ENCODE data around the gene SENP8. TPM values are rescaled to one million over a fixed set of nuclear protein-coding genes. Genes with fewer than 3 reads are reported as not detected.

SENP8 gene
- total and polyA plus RNA-seq, 2 of the 8 experiments (the other 6 are each of a cell fraction or from before 2014, with no cell fraction given) = 4.1 to 6.0 TPM

- TF ChIP-seq SIN3A (conservative IDR thresholded peaks at IDR 0.05 in 1 of 2, IDR thresholded peaks at IDR 0.05 in 1 of 2; ENCODE audit: low read depth in 1 of 2, low read length in 2 of 2) (no peak), MAFK (IDR thresholded peaks at IDR 0.05; ENCODE audit: low read depth, low read length) (no peak), POLR2AphosphoS5 (IDR thresholded peaks at IDR 0.05; ENCODE audit: low read depth, low read length) (no peak)
Measured at GRCh38 chr15:72140088-72140487, 21.9 kb downstream of the SENP8 start (continued).
